Measurements from ENCODE around the gene STARD7. TPM values are rescaled to one million over a fixed set of nuclear protein-coding genes. Genes with fewer than 3 reads are reported as not detected.
"Not testable (repeated sequence)": the region's sequence is repeated elsewhere in the genome, so short reads cannot be mapped to it uniquely, and the experiment has no call there.

Gene STARD7
- total RNA-seq, 1 donor from 2014 or later: 262 TPM

- no peak for DNase-seq (ENCODE audit: low read depth in 2 of 2)
Observed at GRCh38 chr2:96150007-96150640, 58.5 kb downstream of the STARD7 start.

- peak; percentile 84 to 94 for DNase-seq (ENCODE audit: low read depth in 2 of 2)
Observed at GRCh38 chr2:96148410-96149217, 60.0 kb downstream of the STARD7 start.

GRCh38 chr2:96147593-96148201 lies 60.9 kb downstream of the STARD7 start:
- DNase-seq (ENCODE audit: low read depth in 2 of 2): no peak

GRCh38 chr2:96146881-96147592 lies 61.6 kb downstream of the STARD7 start:
- no peak for DNase-seq (ENCODE audit: low read depth in 2 of 2)

- DNase-seq (ENCODE audit: low read depth in 2 of 2): no peak
Observed at GRCh38 chr2:96146153-96146880, 62.3 kb downstream of the STARD7 start.

GRCh38 chr2:96145848-96146152 lies 62.8 kb downstream of the STARD7 start:
- DNase-seq (ENCODE audit: low read depth in 2 of 2): no peak

- DNase-seq (ENCODE audit: low read depth in 2 of 2): peak; percentile 54 to 73
Observed at GRCh38 chr2:96145036-96145847, 63.4 kb downstream of the STARD7 start, which contains the start of gene DUSP2. DUSP2 (minus strand) TSS chr2:96145440; CDS start chr2:96145354, 86 bp downstream.

GRCh38 chr2:96144481-96145035 lies 64.1 kb downstream of the STARD7 start:
- no peak for DNase-seq (ENCODE audit: low read depth in 2 of 2)

- no peak for DNase-seq (ENCODE audit: low read depth in 2 of 2)
Observed at GRCh38 chr2:96143848-96144480, 64.7 kb downstream of the STARD7 start.

- no peak for DNase-seq (ENCODE audit: low read depth in 2 of 2)
Observed at GRCh38 chr2:96143231-96143847, 65.3 kb downstream of the STARD7 start.

- no peak for DNase-seq (ENCODE audit: low read depth in 2 of 2)
Observed at GRCh38 chr2:96142217-96143113, 66.2 kb downstream of the STARD7 start.

GRCh38 chr2:96141624-96141967 lies 67.0 kb downstream of the STARD7 start:
- DNase-seq (ENCODE audit: low read depth in 2 of 2): not testable (repeated sequence)

- no peak for DNase-seq (ENCODE audit: low read depth in 2 of 2)
Observed at GRCh38 chr2:96140941-96141623, 67.5 kb downstream of the STARD7 start.

GRCh38 chr2:96139181-96139758 lies 69.4 kb downstream of the STARD7 start:
- no peak for DNase-seq (ENCODE audit: low read depth in 2 of 2)

- peak; percentile 26 to 62 for DNase-seq (ENCODE audit: low read depth in 2 of 2)
Observed at GRCh38 chr2:96138179-96139145, 70.2 kb downstream of the STARD7 start, which contains the start of gene ASTL. ASTL (minus strand) TSS chr2:96138502; CDS start chr2:96138436, 66 bp downstream.
